H1 (cell line): ENCODE results near the gene RECK. TPM values are rescaled to one million over a fixed set of nuclear protein-coding genes. Genes with fewer than 3 reads are reported as not detected.

ENCODE experiments used
- ATF3 ChIP-seq: IDR thresholded peaks from 2 replicates; pipeline ENCODE4 v1.6.1; 2011; ENCODE audit warnings: low read depth, mild to moderate bottlenecking, low read length; ENCODE audit not compliant: insufficient read depth
- CBX5 ChIP-seq: fragments of 300-800, 300-1000 bp; sonication (generic); IDR thresholded peaks from 2 replicates; pipeline ENCODE4 v1.7.1; 2016; ENCODE audit warnings: antibody characterized with exemption, low read length, low read depth
- CEBPB ChIP-seq: IDR thresholded peaks from 2 replicates; pipeline ENCODE4 v1.6.1; 2012; ENCODE audit warnings: low read depth, low read length
- MAX ChIP-seq: IDR thresholded peaks from 2 replicates; pipeline ENCODE4 v1.6.1; 2012; ENCODE audit warnings: inconsistent platforms
- NANOG ChIP-seq: IDR thresholded peaks from 2 replicates; pipeline ENCODE4 v1.6.1; 2011; ENCODE audit warnings: low read length, low read depth, mild to moderate bottlenecking, inconsistent platforms; ENCODE audit not compliant: insufficient read depth, poor library complexity, severe bottlenecking
- RXRA ChIP-seq: IDR thresholded peaks from 2 replicates; pipeline ENCODE4 v1.6.1; 2011; ENCODE audit warnings: low read depth, mild to moderate bottlenecking, low read length, moderate library complexity; ENCODE audit not compliant: insufficient read depth
- SIRT6 ChIP-seq: IDR thresholded peaks from one replicate; pipeline ENCODE4 v1.7.1; 2012; ENCODE audit warnings: low read length, inconsistent platforms
- SP1 ChIP-seq: IDR thresholded peaks from 2 replicates; pipeline ENCODE4 v1.6.1; 2011; ENCODE audit warnings: low read depth, low read length
- SRF ChIP-seq: IDR thresholded peaks from 2 replicates; pipeline ENCODE4 v1.6.1; 2011; ENCODE audit warnings: mild to moderate bottlenecking, low read depth, low read length, moderate library complexity
- polyA plus RNA-seq, 7 experiments: library from polyadenylated mRNA; depleted of rRNA in 3 of 7; stranded (reverse) in 5 of 7; unstranded in 2 of 7; fragments of >200 nt in 5 of 7; fragments of 200-250 nt in 2 of 7; gene quantifications; 1 replicate in 5 of 7; 2 replicates in 1 of 7; 4 replicates in 1 of 7; pipeline versions ENCODE4 v1.2.1 to v1.2.3, GENCODE V29; 2011 to 2013; ENCODE audit warnings: missing spikeins in 2 of 7, mixed read lengths in 2 of 7
- total RNA-seq: library from RNA; stranded (reverse); fragmentation: NEBNext Ultra II Directional; extraction: Animal tissue kit (Norgen Biotek cat#: 25700); gene quantifications from 2 replicates; pipeline ENCODE4 v1.2.1, GENCODE V29; 2021
- TF ChIP-seq, protein P1 (sequence below): fragments of 300-600 bp; sonication (generic); IDR thresholded peaks from 2 replicates; pipeline ENCODE4 v1.7.1; 2012; ENCODE audit warnings: low read length, moderate library complexity, mild to moderate bottlenecking, inconsistent platforms; ENCODE audit not compliant: insufficient replicate concordance

RECK gene
- total and polyA plus RNA-seq, 2 of the 8 experiments (the other 6 are each of a cell fraction or from before 2014, with no cell fraction given) = 5.4 to 9.8 TPM

GRCh38 chr9:36169166-36169565, 132.5 kb downstream of the RECK start, which contains the start of gene CCIN (continued):
- TF ChIP-seq, protein P1, sequence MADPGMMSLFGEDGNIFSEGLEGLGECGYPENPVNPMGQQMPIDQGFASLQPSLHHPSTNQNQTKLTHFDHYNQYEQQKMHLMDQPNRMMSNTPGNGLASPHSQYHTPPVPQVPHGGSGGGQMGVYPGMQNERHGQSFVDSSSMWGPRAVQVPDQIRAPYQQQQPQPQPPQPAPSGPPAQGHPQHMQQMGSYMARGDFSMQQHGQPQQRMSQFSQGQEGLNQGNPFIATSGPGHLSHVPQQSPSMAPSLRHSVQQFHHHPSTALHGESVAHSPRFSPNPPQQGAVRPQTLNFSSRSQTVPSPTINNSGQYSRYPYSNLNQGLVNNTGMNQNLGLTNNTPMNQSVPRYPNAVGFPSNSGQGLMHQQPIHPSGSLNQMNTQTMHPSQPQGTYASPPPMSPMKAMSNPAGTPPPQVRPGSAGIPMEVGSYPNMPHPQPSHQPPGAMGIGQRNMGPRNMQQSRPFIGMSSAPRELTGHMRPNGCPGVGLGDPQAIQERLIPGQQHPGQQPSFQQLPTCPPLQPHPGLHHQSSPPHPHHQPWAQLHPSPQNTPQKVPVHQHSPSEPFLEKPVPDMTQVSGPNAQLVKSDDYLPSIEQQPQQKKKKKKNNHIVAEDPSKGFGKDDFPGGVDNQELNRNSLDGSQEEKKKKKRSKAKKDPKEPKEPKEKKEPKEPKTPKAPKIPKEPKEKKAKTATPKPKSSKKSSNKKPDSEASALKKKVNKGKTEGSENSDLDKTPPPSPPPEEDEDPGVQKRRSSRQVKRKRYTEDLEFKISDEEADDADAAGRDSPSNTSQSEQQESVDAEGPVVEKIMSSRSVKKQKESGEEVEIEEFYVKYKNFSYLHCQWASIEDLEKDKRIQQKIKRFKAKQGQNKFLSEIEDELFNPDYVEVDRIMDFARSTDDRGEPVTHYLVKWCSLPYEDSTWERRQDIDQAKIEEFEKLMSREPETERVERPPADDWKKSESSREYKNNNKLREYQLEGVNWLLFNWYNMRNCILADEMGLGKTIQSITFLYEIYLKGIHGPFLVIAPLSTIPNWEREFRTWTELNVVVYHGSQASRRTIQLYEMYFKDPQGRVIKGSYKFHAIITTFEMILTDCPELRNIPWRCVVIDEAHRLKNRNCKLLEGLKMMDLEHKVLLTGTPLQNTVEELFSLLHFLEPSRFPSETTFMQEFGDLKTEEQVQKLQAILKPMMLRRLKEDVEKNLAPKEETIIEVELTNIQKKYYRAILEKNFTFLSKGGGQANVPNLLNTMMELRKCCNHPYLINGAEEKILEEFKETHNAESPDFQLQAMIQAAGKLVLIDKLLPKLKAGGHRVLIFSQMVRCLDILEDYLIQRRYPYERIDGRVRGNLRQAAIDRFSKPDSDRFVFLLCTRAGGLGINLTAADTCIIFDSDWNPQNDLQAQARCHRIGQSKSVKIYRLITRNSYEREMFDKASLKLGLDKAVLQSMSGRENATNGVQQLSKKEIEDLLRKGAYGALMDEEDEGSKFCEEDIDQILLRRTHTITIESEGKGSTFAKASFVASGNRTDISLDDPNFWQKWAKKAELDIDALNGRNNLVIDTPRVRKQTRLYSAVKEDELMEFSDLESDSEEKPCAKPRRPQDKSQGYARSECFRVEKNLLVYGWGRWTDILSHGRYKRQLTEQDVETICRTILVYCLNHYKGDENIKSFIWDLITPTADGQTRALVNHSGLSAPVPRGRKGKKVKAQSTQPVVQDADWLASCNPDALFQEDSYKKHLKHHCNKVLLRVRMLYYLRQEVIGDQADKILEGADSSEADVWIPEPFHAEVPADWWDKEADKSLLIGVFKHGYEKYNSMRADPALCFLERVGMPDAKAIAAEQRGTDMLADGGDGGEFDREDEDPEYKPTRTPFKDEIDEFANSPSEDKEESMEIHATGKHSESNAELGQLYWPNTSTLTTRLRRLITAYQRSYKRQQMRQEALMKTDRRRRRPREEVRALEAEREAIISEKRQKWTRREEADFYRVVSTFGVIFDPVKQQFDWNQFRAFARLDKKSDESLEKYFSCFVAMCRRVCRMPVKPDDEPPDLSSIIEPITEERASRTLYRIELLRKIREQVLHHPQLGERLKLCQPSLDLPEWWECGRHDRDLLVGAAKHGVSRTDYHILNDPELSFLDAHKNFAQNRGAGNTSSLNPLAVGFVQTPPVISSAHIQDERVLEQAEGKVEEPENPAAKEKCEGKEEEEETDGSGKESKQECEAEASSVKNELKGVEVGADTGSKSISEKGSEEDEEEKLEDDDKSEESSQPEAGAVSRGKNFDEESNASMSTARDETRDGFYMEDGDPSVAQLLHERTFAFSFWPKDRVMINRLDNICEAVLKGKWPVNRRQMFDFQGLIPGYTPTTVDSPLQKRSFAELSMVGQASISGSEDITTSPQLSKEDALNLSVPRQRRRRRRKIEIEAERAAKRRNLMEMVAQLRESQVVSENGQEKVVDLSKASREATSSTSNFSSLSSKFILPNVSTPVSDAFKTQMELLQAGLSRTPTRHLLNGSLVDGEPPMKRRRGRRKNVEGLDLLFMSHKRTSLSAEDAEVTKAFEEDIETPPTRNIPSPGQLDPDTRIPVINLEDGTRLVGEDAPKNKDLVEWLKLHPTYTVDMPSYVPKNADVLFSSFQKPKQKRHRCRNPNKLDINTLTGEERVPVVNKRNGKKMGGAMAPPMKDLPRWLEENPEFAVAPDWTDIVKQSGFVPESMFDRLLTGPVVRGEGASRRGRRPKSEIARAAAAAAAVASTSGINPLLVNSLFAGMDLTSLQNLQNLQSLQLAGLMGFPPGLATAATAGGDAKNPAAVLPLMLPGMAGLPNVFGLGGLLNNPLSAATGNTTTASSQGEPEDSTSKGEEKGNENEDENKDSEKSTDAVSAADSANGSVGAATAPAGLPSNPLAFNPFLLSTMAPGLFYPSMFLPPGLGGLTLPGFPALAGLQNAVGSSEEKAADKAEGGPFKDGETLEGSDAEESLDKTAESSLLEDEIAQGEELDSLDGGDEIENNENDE = no peak
- TF ChIP-seq CEBPB (no peak), SRF (no peak), CBX5 (no peak), NANOG (no peak), SIRT6 (no peak), RXRA (no peak), MAX (no peak), ATF3 (no peak), SP1 (no peak)
